K562 (cell line): ENCODE data around the gene HACE1. TPM values are rescaled to one million over a fixed set of nuclear protein-coding genes. Genes with fewer than 3 reads are reported as not detected.

ENCODE experiments used
- ATAC-seq: fragments of 200-7000 bp; cut with Tn5 transposase; 3 replicates; pipeline ENCODE4 v1.9.1; 2020; ENCODE audit warnings: moderate library complexity
- BruUV-seq: library from RNA; stranded (reverse); fragments of 400-500 nt; replicated peaks from 2 replicates; lab custom pipeline; 2021; lab: Mats Ljungman, UMichigan
- CTCF ChIA-PET: fragments of 300-600 bp; formaldehyde crosslinking; extraction: SDS; loops from one replicate; lab custom pipeline; 2021; ENCODE audit warnings: low intra/inter-chr PET ratio; lab: Yijun Ruan, JAX
- POLR2A ChIA-PET: fragments of 300-600, 350-650 bp; sonication (Branson Sonifier 250); formaldehyde crosslinking; extraction: SDS; loops from one replicate; lab custom pipeline; 2021; ENCODE audit warnings: antibody characterized with exemption, inconsistent platforms; lab: Yijun Ruan, JAX
- DNase-seq, 4 experiments: peaks; one replicate each; pipeline versions ENCODE4 v3.0.0 to v3.0.0-alpha.2; 2011 to 2018; ENCODE audit warnings: low spot score in 3 of 4, mixed read lengths in 3 of 4; ENCODE audit errors: extremely low read depth in 1 of 4
- FAIRE-seq: peaks from 2 replicates; lab custom pipeline; 2011; peaks lifted over from hg19 to GRCh38; lab: Jason Lieb, UNC
- H2AFZ ChIP-seq: 2 replicates; pipeline ENCODE4 v1.6.0; 2011; ENCODE audit warnings: low read depth, low read length, control low read depth, inconsistent platforms
- H3K27ac ChIP-seq: fragments of 200-600 bp; 3 replicates; pipeline ENCODE4 v1.8.0; 2011; ENCODE audit warnings: low read depth, mild to moderate bottlenecking, control low read depth, inconsistent platforms, low read length, moderate library complexity, mixed read lengths; ENCODE audit errors: extremely low read depth
- H3K27me3 ChIP-seq, 2 experiments: fragments of 300-600 bp in 1 of 2; 2 replicates in 1 of 2; 3 replicates in 1 of 2; pipeline versions ENCODE4 v1.6.0 to v1.8.0; 2011; ENCODE audit warnings: inconsistent platforms in 2 of 2, low read length in 2 of 2, mild to moderate bottlenecking in 1 of 2, mixed read lengths in 1 of 2, moderate library complexity in 1 of 2; ENCODE audit not compliant: control insufficient read depth in 2 of 2, insufficient read depth in 2 of 2
- H3K36me3 ChIP-seq: fragments of 300-600 bp; 3 replicates; pipeline ENCODE4 v1.8.0; 2011; ENCODE audit warnings: mild to moderate bottlenecking, low read length, inconsistent platforms; ENCODE audit not compliant: control insufficient read depth, insufficient read depth
- H3K4me1 ChIP-seq, 2 experiments: fragments of 200-600 bp in 1 of 2; replicated peaks in 1 of 2; 2 replicates in 1 of 2; 3 replicates in 1 of 2; pipeline versions ENCODE4 v1.5.1 to v1.8.0; 2011; ENCODE audit warnings: inconsistent platforms in 2 of 2, low read length in 2 of 2, mild to moderate bottlenecking in 1 of 2, mixed read lengths in 1 of 2, moderate library complexity in 1 of 2; ENCODE audit not compliant: control insufficient read depth in 2 of 2, insufficient read depth in 2 of 2
- H3K4me2 ChIP-seq: 2 replicates; pipeline ENCODE4 v1.6.1; 2011; ENCODE audit warnings: low read length, control low read depth, inconsistent platforms, mixed read lengths; ENCODE audit not compliant: insufficient read depth
- H3K4me3 ChIP-seq: fragments of 200-600 bp; sonication (generic), shearing (Covaris generic); 2 replicates; pipeline ENCODE4 v1.5.1; 2016; ENCODE audit warnings: control low read depth, inconsistent platforms
- H3K79me2 ChIP-seq: fragments of 200-600 bp; 3 replicates; pipeline ENCODE4 v1.8.0; 2011; ENCODE audit warnings: low read length, inconsistent platforms; ENCODE audit not compliant: control insufficient read depth, insufficient read depth
- H3K9ac ChIP-seq, 2 experiments: 2 replicates each; pipeline versions ENCODE4 v1.6.0 to v1.6.1; 2011; ENCODE audit warnings: low read depth in 2 of 2, low read length in 2 of 2, control low read depth in 1 of 2, inconsistent platforms in 1 of 2, mild to moderate bottlenecking in 1 of 2, mixed read lengths in 1 of 2; ENCODE audit not compliant: insufficient read depth in 1 of 2
- H3K9me1 ChIP-seq: one replicate; pipeline ENCODE4 v1.6.0; 2011; ENCODE audit warnings: inconsistent platforms, mild to moderate bottlenecking, low read length, moderate library complexity; ENCODE audit not compliant: control insufficient read depth, insufficient read depth
- H3K9me3 ChIP-seq: replicated peaks from 2 replicates; pipeline ENCODE4 v1.5.1; 2011; ENCODE audit warnings: low read depth, low read length, inconsistent platforms; ENCODE audit not compliant: control insufficient read depth, insufficient read depth
- H4K20me1 ChIP-seq: replicated peaks from 2 replicates; pipeline ENCODE4 v1.6.1; 2011; ENCODE audit warnings: low read length, inconsistent platforms, mixed read lengths; ENCODE audit not compliant: control insufficient read depth, insufficient read depth
- BMI1 ChIP-seq: fragments of 150-350 bp; IDR thresholded peaks from 2 replicates; pipeline ENCODE4 v1.6.1; 2014; ENCODE audit warnings: low read length
- CBX3 ChIP-seq, 2 experiments: IDR thresholded peaks; 1 replicate in 1 of 2; 2 replicates in 1 of 2; pipeline ENCODE4 v1.6.1; 2012; ENCODE audit warnings: inconsistent platforms in 2 of 2, low read length in 2 of 2, borderline replicate concordance in 1 of 2, control low read depth in 1 of 2
- CHD4 ChIP-seq: fragments of 200-600 bp; sonication (generic); IDR thresholded peaks from 3 replicates; pipeline ENCODE4 v1.6.1; 2012; ENCODE audit warnings: low read depth, mild to moderate bottlenecking, mixed read lengths, low read length, inconsistent platforms; ENCODE audit not compliant: insufficient read depth, insufficient replicate concordance, poor library complexity, severe bottlenecking
- CSDE1 ChIP-seq, 2 experiments: fragments of 450-650 bp; IDR thresholded peaks; 2 replicates each; pipeline ENCODE4 v1.6.1; 2016; ENCODE audit warnings: mild to moderate bottlenecking in 1 of 2
- HNRNPL ChIP-seq: fragments of 200-400 bp; formaldehyde crosslinking; IDR thresholded peaks from 2 replicates; pipeline ENCODE4 v1.6.1; 2017; ENCODE audit warnings: low read depth, mild to moderate bottlenecking, low read length
- KLF1 ChIP-seq: fragments of 450-650 bp; IDR thresholded peaks from 2 replicates; pipeline ENCODE4 v1.6.1; 2016; ENCODE audit warnings: missing genetic modification characterization, missing compliant biosample characterization
- MTF1 ChIP-seq: fragments of 250-450 bp; sonication (Bioruptor Pico); IDR thresholded peaks from 2 replicates; pipeline ENCODE4 v1.9.0; 2021; ENCODE audit warnings: moderate library complexity, mild to moderate bottlenecking, inconsistent platforms, borderline replicate concordance
- PATZ1 ChIP-seq: fragments of 250-450 bp; sonication (Bioruptor Pico); IDR thresholded peaks from 2 replicates; pipeline ENCODE4 v1.5.0; 2020; ENCODE audit warnings: mild to moderate bottlenecking, borderline replicate concordance
- POLR2AphosphoS2 ChIP-seq: IDR thresholded peaks from 2 replicates; pipeline ENCODE4 v1.6.1; 2012; ENCODE audit warnings: low read length, improper control_type of control experiment
- PTRF ChIP-seq: fragments of 450-650 bp; IDR thresholded peaks from 2 replicates; pipeline ENCODE4 v1.6.1; 2016; ENCODE audit warnings: mild to moderate bottlenecking, missing genetic modification characterization, missing compliant biosample characterization
- PURB ChIP-seq: sonication (generic); formaldehyde crosslinking; IDR thresholded peaks from 2 replicates; pipeline ENCODE4 v1.9.0; 2021; ENCODE audit warnings: low read depth, mild to moderate bottlenecking, missing genetic modification reagents
- SRF ChIP-seq, 2 experiments: fragments of 250-450, 450-650 bp in 1 of 2; sonication (Bioruptor Pico) in 1 of 2; sonication (generic) in 1 of 2; formaldehyde crosslinking; IDR thresholded peaks; 2 replicates each; pipeline versions ENCODE4 v1.5.0 to v1.5.1; 2020 to 2022; ENCODE audit warnings: mild to moderate bottlenecking in 1 of 2, missing genetic modification reagents in 1 of 2
- TCF15 ChIP-seq: fragments of 250-450 bp; sonication (Bioruptor Pico); IDR thresholded peaks from 2 replicates; pipeline ENCODE4 v1.8.0; 2022; ENCODE audit warnings: moderate library complexity, mild to moderate bottlenecking, inconsistent platforms
- ZBTB1 ChIP-seq: sonication (generic); formaldehyde crosslinking; IDR thresholded peaks from 2 replicates; pipeline ENCODE4 v1.8.1; 2023; ENCODE audit warnings: missing genetic modification reagents, low read depth, mild to moderate bottlenecking, borderline replicate concordance
- ZFP36 ChIP-seq: fragments of 150-350 bp; IDR thresholded peaks from 2 replicates; pipeline ENCODE4 v1.6.1; 2018; ENCODE audit warnings: low read length, low read depth; ENCODE audit not compliant: partially characterized antibody
- WGBS: fragments of 100-300 bp; shearing (Covaris generic); methylation state at CpG from one replicate; pipeline ENCODE4 v1.1.6; 2016; ENCODE audit warnings: low coverage, mixed read lengths; ENCODE audit not compliant: insufficient coverage; ENCODE audit errors: missing lambda C conversion rate; 5-methylcytosine and 5-hydroxymethylcytosine counted together
- in situ Hi-C: fragments of 300-500 bp; cut with MboI; formaldehyde crosslinking; loops from 4 replicates; pipeline ENCODE4 v1.15.0; 2018; ENCODE audit warnings: inconsistent platforms, mixed read lengths
- intact Hi-C: fragments of 100-400 bp; cut with micrococcal nuclease; formaldehyde crosslinking; loops from 2 replicates; pipeline ENCODE4 v1.14.2; 2022
- polyA plus RNA-seq, 8 experiments: library from polyadenylated mRNA; depleted of rRNA in 4 of 8; stranded (reverse) in 5 of 8; unstranded in 3 of 8; fragments of >200 nt; fragmentation: Nextera tagmentation in 2 of 8; fragmentation: Illumina TruSeq in 1 of 8; extraction: Ambion mirVana in 2 of 8; extraction: Trizol in 1 of 8; gene quantifications; 2 replicates each; pipeline versions ENCODE4 v1.2.1 to v1.2.3, GENCODE V29; 2011 to 2014; ENCODE audit warnings: inconsistent platforms in 1 of 8, missing spikeins in 1 of 8
- total RNA-seq, 7 experiments: library from RNA; depleted of rRNA in 6 of 7; stranded (reverse); fragments of >200 nt in 6 of 7; fragmentation: Illumina TruSeq in 2 of 7; extraction: Trizol in 2 of 7; gene quantifications; 2 replicates each; pipeline versions ENCODE4 v1.2.1 to v1.2.3, GENCODE V29; 2011 to 2021; ENCODE audit warnings: low replicate concordance in 1 of 7

Gene HACE1
- total and polyA plus RNA-seq, 9 of the 15 experiments (the other 6 are each of a cell fraction or from before 2014, with no cell fraction given): 3.6 to 19.9 (median 9.1) TPM

GRCh38 chr6:104686550-104687175, 173.1 kb downstream of the HACE1 start (continued):
- TF ChIP-seq CBX3 (IDR thresholded peaks at IDR 0.05; ENCODE audit: borderline replicate concordance in 1 of 2, low read length in 2 of 2) (no peak), CSDE1 (IDR thresholded peaks at IDR 0.05) (no peak), CHD4 (no peak), ZBTB1 (CRISPR knock-in tag) (no peak), HNRNPL (no peak), SRF (CRISPR knock-in tag; IDR thresholded peaks at IDR 0.05) (no peak)

- in situ Hi-C loops (no loop called here), intact Hi-C loops (loop anchor here (10.0 kb wide), 1 partner anchor 249 kb away; no protein-coding TSS in a partner anchor)
- no TSS peak for BruUV-seq
- ATAC-seq: no peak
- Histone ChIP-seq H3K27me3 (no peaks in the 10 kb centered on the region), H2AFZ (no peak overlapping the region), H3K79me2 (no peaks in the 10 kb centered on the region), H3K4me1 (no peaks in the 10 kb centered on the region; a peak in 1 of 5 replicates), H3K36me3 (no peaks in the 10 kb centered on the region), H3K9ac (no peak overlapping the region), H3K27ac (no peak overlapping the region), H3K4me3 (no peak overlapping the region), H3K4me2 (no peak overlapping the region), H3K9me1 (no peaks in the 10 kb centered on the region), H4K20me1 (no peaks in the 10 kb centered on the region), H3K9me3 (no peaks in the 10 kb centered on the region)
- ChIA-PET POLR2A (no interaction called here), CTCF (interaction anchor here (0.6 kb wide), 1 partner anchor 85 kb away, joined by 3 read pairs; no protein-coding TSS in a partner anchor)
- FAIRE-seq: no peak
- no peak for TF ChIP-seq ZFP36
- TF ChIP-seq BMI1: no peak
- TF ChIP-seq PATZ1: no peak
- no peak for TF ChIP-seq PURB
- no peak for TF ChIP-seq KLF1 (tag)
- no peak for TF ChIP-seq TCF15 (CRISPR knock-in tag)
- no peak for TF ChIP-seq MTF1 (CRISPR knock-in tag)
- TF ChIP-seq PTRF: no peak
- TF ChIP-seq POLR2AphosphoS2: no peak
- DNase-seq: no peak
- 21% methylated on average over 6 of the region's 6 CpGs for WGBS
Observed at GRCh38 chr6:104685871-104686549, 173.7 kb downstream of the HACE1 start.
